GM18868 (cell line): ENCODE measurements around the gene PPP1R13L.
A peak's percentile ranks its signal among the peaks of the same experiment; 100 is the strongest.

Source experiments
- ATAC-seq: cut with Tn5 transposase; IDR thresholded peaks from one replicate; pipeline ENCODE4 v1.9.1; 2021; ENCODE audit warnings: mild to moderate bottlenecking, moderate library complexity; ENCODE audit not compliant: unreplicated experiment

PPP1R13L gene

DNA sequence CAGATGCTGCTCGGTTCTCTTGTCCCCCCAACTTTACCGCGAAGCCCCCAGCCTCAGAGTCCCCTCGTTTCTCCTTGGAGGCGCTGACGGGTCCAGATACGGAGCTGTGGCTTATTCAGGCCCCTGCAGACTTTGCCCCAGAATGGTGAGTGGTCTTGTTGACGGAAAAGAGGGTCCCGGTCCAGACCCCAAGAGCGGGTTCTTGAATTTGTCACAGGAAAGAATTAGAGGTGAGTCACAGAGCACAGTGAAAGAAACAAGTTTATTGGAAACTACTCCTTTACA is 2.2 kb upstream of the PPP1R13L start:
- no peak for ATAC-seq

DNA sequence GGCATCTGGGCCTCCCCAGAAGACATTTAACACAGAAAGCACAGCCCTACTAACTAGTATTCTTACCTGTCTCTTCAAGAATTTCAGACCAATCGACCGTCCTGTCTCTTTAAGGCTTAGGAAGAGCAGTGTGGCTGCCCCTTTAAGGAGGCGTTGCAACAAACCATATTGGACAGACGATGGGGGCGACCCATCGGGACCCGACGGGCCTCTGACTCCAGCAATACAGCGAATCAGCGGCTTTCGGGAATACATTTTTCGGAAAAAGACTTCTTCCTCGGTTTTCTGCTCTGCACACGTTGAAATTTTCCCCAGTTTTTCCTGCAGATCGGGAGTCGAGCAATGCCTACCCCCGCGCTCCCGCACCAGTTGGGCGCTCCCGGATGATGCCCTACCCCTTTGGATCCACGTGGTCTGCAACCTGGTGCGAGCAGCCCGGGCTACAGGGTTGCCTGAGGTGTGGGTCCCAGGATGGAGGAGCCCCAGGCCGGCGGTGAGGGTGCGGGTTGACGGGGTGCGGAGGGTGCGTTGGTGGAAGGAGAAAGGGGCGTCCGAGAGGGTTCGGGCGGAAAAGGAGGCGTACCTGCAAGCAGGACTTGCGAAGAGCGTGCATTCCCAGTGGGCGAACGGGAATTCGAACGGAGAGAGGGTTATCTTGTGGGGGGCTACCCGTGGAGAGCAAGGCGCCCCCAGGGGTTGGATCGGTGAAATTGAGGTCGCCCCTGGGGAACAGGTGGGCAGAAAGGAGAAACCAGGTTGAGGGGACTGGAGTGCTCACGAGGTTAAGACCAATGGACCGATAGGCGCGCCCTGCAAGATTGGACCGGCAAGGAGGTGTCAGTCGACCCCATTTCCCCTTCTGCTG is 1.6 kb upstream of the PPP1R13L start, which contains the start of gene POLR1G:
Gene POLR1G, plus strand, starts transcription at position 419 of the 865 bp plus-strand sequence. Its CDS starts 53 bp downstream, at position 472.
- ATAC-seq: peak; percentile 70

DNA sequence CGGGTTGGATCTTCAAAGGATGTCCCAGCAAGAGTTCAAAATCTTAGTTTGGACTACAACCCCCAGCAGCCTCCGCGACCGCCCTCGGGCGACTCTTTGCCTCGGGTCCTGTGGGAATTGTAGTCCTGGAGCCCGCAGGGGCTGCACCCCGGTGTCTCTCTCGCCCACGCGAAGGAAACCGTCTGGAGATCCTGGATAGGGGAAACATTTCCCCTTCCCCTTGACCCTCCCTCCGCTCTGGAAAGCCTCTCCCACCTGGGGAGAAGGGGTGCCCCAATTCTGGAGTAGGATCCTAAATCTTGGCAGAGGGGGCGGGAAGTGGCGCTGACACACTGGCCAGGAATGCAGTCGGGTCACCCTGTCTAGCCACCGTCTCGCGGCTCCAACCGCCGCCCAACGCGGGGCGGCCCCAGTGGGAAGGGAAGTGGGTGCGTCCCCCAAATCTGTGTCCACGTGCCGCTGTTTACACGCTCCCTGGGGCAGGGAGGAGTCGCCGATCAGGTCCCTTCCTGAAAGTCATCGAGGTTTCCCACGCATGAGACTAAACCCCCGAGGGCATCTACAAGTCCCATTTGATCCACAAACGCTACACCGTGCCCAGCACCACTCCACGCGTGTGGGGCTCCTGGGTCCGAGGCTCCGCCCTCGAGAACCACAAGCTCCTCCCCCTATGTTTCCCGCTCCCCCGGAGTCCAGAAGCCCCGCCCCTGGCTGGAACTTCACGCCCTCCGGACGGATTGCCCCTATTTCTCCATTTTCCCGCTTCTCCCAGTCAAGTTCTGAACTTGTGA is 761 bp upstream of the PPP1R13L start:
- ATAC-seq: peak; percentile 48

DNA sequence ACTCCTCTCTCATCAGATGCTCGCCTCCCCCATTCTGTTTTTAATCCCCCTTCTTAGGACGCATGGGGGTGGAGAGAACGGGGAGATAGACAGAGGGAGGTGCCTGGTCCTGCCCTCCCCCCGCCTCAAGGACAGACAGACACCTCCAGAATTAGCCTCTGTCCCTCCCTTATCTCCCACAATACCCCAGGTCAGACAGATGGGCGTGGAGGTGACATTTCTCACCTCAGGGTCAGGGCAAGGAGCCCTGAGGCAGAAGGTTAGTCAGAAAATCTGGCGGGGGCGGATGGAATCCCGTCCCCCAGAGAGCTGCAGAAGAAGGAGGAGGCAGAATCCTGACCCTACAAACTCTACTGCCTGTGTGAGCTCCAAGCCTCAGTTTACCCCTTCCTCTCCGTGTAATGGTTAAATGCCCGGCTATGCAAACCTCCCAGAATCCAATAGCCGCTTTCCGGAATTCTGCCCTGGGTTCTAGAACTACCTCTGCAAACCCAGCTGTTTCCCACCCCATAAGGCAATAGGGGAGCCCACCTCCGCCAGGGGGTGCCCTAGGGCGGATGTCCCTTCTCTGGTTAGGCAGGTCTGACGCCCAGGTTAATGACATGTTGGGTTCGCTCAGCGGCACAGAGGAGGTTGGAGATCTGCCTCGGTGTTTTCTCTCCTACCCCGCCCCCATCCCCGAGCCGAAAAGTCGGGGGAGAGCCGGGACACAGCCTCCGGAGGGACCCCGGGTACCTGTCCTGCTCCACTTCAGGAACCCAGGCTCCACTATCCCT is 900 bp downstream of the PPP1R13L start:
- ATAC-seq: no peak

DNA sequence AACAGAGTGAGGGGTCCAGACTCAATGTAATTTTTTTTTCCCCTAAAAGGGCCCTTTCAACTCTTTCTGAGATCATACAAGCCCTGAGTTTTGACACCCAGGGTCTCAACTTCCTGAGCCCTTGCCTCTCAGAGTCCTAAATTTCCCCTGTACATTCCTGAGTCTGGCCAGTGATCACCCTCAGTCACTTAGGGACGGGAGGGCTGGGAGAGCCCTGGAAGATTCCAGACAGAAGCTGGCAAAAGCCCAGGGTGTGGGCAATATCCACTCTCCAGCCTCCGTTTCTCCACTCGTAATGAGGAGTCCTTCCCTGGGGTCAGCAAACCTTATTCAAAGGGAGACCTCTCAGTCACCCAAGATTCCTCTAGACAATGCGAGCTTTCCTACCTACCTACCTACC is 1.6 kb downstream of the PPP1R13L start:
- ATAC-seq: no peak

DNA sequence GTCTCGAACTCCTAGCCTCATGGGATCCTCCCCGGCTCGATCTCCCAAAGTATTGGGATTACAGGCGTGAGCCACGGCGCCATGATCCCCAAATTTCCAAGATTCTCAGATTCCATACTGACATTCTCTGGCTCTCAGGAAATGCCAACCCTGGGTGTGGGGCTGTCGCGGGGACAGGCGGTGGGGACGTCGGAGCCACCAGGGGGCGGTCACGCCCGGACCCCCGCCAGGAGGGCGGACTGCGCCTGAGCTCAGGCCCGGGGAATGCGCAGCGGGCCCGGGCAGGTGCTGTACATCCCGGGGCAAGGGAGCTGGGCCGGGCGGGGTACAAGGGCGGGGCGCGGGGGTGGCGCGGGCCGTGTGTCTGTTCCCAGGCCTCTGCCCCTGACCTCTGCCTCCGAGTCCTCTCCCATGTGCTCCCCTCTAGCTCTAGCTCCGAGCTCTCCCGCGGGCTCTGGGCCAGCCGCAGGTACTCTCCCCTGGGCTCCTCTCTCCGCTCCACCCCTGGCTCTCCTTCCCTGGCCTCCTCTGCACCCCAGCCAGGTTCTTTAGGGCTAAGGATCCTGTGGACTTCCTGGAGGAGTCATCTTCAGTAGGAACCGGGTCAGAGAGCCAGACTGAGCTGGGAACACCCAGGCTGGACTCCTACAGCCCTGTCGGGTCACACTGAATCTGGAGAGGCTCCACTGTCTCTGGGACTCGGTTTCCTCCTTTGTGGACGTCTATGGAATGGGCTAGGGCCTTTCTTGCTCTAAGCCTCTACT is 2.4 kb downstream of the PPP1R13L start:
- no peak for ATAC-seq

DNA sequence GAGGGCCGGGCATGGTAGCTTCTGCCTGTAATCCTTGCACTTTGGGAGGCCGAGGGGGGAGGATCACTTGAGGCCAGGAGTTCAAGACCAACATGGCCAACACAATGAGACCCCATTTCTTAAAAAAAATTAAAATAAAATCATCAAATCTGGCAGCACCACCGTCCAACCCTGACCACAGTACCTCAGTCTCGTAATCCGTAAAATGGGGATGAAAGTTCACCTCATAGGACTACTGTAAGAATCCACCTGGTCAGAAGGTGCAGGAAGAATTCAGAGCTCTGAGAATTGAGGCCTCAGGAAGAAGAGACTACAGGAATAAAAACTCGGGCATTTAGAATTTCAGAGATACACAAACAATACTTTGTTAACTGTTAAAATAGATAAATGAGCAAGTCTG is 3.1 kb downstream of the PPP1R13L start:
- ATAC-seq: no peak

DNA sequence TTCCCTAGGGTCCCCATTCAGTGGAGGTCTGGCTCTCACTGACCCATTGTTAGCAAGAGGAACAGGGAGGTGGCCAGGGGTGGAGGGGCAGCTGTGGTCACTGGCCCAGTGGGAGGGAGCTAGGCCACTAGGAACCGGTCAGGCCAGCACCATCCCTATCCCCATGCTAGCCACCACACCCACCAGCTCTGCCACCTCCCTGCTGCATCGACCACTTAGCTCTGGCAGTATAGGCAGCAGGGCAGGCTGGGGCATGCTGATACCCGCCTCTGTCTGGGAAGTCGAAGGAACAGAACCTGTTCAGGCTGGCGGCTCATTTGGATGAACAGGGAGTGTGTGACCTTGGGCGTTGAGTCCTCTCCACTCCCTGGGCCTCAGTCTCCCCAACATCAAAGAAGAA is 4.7 kb downstream of the PPP1R13L start:
- no peak for ATAC-seq

DNA sequence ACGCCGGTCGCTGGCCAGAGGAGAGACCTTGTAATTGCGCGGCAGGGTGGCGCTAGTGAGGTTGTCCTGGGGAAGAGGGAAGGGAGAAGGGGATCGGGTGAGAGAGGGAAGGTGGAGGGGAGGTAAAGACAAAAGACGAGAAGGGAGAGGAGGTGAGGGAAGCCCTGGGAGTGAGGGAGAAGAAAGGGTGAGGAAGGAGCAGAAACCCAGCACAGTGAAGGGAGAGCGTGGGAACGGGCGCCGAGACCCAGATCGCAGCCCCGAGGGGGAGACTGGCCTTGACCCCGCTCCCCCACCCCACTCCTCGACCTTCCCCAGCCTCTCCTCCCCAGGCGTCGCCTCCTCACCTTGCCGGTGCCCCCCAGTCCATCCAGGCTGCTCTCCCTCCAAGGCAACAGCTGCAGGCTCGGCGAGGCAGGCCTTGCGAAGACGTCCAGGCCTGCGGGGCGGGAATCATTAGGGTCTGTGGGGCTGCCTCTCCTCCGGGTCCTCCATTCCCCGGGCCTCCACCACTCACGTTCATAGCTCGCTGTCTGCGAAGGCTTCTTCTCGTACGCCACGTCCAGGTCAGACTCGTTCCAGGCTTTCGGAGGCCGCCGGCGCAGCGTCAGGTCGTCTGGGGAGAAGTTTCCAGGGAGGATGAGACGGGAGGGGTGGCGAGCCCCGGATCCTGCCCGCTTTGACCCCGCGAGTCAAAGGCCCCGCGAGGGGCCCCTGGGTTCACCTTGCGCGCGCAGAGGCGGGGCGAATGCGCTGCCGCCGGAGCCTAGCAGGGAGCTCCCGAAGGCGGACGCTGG is 8.8 kb downstream of the PPP1R13L start:
- ATAC-seq: no peak

DNA sequence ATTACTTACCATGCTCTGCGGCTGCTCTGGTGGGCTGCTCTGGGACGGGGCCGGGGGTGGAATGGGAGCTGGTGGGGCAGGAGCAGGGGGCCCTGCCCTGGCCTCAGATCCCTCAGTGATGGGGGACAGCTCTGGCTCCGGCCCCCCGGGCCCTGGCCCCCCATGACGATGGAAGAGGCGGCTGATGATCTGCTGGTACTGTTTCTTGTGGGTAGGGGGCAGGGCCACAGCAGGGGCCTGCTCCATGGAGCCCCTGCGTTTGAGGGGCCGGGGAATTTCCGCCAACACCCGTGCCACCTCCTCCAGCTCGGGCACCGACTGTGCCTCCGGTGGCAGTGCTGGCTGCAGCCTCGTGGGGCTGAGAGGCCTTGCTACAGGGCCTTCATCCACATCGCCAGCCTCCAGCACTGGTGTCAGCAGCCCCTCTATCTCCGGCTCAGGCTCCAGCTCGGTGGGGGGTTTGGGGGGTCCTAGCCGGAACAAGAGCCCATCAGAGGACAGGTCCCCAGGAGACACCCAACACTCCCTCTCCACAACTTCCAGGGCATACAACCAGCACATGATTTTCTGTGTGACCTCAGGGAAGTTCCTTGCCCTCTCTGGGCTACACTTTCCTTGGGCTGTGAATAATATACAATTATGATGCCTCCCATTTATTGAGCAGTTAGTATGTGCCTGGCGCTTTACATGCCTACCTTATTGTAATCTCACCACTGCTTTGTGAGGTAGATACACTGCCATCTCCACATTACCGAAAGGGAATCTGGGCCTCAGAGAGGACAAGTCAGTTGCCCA is 12.8 kb downstream of the PPP1R13L start:
- no peak for ATAC-seq

DNA sequence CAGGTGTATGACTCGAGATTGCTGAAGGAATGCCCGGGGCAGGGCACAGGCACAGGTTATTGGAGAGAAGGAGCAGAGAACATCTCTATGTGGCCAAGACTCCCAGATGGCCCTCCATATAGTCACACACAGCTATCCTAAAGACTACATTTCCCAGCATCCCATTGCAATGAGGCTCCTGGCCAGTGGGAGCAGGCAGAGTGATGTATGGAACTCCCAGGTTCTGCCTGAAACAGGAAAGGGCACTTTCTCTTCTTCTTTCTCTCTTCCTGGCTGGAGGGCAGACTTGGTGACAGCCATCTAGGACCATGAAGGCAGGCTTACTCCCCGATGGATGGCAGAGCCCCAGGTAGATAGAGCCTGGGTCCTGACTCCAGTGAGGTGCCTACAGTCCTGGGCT is 13.5 kb downstream of the PPP1R13L start:
- ATAC-seq: no peak

DNA sequence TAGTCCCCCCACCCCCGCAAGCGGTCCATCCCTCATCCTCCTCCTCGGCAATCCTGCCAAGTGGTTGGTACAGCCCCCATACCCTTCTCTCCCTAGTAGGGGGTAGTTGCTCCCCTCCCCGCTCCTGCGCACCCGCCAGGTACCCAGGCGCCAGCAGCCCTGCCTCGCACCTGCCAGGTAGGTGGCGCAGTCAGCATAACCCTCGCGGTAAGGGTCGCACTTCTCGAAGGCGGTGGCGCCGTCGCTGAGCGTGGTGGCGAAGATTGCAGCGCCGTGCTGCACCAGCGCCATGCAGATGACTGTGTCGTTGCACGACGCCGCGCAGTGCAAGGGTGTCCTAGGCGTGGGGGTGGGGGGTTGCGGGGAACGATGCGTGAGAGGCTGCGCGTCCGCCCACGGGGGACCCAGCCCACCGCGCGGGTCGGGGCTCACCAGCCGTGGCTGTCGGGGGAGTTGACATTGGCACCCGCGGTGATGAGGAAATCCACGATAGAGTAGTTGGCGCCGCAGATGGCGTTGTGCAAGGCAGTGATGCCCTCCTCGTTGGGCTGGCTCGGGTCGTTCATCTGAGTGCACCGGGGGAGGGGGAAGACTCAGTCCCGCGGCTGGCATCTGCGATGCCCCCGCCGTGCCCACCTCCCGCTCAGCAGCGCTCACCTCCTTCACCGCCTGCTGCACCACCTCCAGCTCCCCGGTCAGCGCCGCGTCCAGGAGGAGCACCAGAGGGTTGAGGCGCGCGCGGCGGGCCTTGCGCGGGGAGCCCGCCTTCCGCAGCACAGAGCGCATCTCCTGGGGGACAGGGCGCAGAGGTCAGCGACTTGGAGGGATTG is 19.3 kb downstream of the PPP1R13L start:
- ATAC-seq: no peak

DNA sequence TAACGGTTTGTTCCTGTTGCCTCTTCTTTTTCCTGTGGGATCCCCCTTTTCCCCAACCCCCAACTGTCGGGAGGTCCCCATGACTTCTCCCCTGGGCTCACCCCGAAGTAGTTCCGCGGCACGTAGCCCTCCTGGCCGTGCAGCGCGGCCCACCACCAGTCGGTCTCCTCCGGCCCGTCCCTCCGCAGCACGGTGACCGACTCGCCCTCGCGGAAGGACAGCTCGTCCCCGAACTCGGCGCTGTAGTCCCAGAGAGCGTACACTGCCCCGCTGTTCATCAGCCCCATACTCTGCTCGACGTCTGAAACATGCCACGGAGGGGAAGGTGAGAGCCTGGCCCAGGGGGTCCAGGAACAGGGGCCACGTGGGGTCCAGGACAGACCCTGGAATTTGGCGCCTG is 22.4 kb downstream of the PPP1R13L start:
- no peak for ATAC-seq

DNA sequence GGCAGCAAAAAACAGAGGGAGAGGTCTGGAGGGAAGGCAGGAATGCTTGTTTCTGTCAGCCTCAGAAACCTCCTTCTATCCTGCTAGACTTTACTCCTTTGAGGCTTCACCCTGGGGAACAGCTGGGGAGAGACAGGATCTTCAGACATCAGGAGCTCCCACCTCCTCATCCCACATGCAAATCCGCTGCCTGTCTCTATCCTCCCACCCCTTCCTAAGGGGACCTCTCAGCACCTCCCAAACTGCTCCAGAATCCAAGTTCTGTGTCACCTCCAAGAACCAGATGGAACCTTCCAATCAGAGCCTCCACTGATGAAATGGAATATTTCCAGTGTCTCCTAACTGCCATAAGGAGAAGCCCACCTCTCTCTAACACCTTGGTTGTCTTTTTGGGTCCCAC is 24.8 kb downstream of the PPP1R13L start:
- no peak for ATAC-seq

DNA sequence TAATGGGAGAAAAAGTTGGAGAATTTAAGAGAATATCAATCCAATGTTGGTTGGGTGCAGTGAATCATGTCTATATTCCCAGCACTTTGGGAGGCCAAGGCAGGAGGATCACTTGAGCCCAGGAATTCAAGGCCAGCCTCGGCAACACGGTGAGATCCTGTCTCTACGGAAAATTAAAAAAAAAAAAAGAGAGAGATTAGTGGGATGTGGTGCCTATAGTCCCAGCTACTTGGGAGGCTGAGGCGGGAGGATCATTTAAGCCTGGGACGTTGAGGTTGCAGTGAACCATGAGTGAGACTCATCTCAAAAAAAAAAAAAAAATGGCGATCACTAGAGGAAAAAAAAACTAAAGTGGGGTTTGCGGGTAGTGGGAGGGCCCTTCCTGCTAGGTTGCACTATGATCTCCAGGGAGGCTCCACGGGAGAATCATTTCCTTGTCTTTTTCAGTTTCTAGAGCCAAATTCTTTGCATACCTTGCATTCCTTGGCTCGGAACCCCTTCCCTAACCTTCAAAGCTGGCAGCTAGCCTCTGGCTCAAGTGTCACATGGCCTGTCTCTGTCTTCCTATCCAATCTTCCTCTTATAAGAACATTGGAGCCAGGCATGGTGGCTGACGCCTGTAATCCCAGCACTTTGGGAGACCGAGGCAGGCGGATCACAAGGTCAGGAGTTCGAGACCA is 28.7 kb downstream of the PPP1R13L start:
- no peak for ATAC-seq

DNA sequence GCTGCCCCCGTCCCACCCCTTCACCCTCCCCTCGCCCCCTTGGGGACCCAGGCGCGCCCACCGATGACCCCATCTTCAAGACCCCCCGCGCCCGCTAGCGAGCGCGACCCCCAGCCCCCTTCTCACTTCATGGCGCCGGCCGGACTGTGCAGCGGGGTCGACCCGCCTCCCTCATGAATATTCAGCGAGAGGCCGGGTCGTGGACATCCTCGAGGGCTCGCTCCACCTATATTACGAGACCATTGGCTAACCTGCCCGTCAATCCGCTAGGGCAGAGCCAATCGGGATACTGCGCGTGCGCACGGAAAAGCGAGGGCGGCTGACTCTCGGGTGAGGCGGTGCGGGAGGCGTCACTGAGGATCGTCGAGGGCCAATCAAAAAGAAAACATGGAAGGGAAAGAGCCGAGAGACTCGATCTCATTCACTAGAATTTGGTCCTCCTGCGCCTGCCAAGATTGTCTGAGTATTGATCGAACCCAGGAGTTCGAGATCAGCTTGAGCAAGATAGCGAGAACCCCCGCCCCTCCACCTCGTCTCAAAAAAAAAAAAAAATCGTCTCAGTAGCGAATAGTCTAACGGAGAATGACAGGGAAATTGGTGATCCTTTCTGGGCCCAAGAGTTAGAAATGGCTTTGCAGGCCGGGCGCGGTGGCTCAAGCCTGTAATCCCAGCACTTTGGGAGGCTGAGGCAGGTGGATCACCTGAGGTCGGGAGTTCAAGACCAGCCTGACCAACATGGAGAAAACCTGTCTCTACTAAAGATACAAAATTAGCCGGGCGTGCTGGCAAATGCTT is 34.3 kb downstream of the PPP1R13L start, which contains the start of gene ERCC2:
Gene ERCC2, minus strand, starts transcription at position 164 of the 795 bp plus-strand sequence. Its CDS starts 33 bp downstream, at position 131.
- peak; percentile 95 for ATAC-seq
